GM10847 (cell line): ENCODE measurements around the gene JADE1.

Source experiments
- POLR2A ChIP-seq: IDR thresholded peaks from 2 replicates; pipeline ENCODE4 v1.6.1; 2011; ENCODE audit not compliant: insufficient read length; ENCODE audit errors: extremely low read depth

Gene JADE1

GRCh38 chr4:128850252-128850651 is 40.8 kb downstream of the JADE1 start:
- no peak for TF ChIP-seq POLR2A

GRCh38 chr4:128853741-128854140 is 44.2 kb downstream of the JADE1 start:
- no peak for TF ChIP-seq POLR2A

- TF ChIP-seq POLR2A: no peak
Measured at GRCh38 chr4:128854433-128854832, 44.9 kb downstream of the JADE1 start.

- no peak for TF ChIP-seq POLR2A
Measured at GRCh38 chr4:128855621-128856020, 46.1 kb downstream of the JADE1 start.

- TF ChIP-seq POLR2A: no peak
Measured at GRCh38 chr4:128856246-128856645, 46.7 kb downstream of the JADE1 start.

- TF ChIP-seq POLR2A: no peak
Measured at GRCh38 chr4:128858879-128859671, 49.6 kb downstream of the JADE1 start.

- no peak for TF ChIP-seq POLR2A
Measured at GRCh38 chr4:128859887-128860677, 50.6 kb downstream of the JADE1 start.

GRCh38 chr4:128861856-128862518 is 52.5 kb downstream of the JADE1 start:
- TF ChIP-seq POLR2A: no peak

- TF ChIP-seq POLR2A: no peak
Measured at GRCh38 chr4:128862608-128863311, 53.3 kb downstream of the JADE1 start.

GRCh38 chr4:128863312-128864075 is 54.0 kb downstream of the JADE1 start:
- no peak for TF ChIP-seq POLR2A

- no peak for TF ChIP-seq POLR2A
Measured at GRCh38 chr4:128865132-128865531, 55.6 kb downstream of the JADE1 start.

- no peak for TF ChIP-seq POLR2A
Measured at GRCh38 chr4:128866269-128866668, 56.8 kb downstream of the JADE1 start.

- no peak for TF ChIP-seq POLR2A
Measured at GRCh38 chr4:128866691-128867090, 57.2 kb downstream of the JADE1 start.

GRCh38 chr4:128868758-128869157 is 59.3 kb downstream of the JADE1 start:
- no peak for TF ChIP-seq POLR2A
